ENCODE measurements around the gene PRSS50. TPM values are rescaled to one million over a fixed set of nuclear protein-coding genes. Genes with fewer than 3 reads are reported as not detected.

PRSS50 gene
- total RNA-seq, 1 experiment from 2014 or later = not detected

DNA sequence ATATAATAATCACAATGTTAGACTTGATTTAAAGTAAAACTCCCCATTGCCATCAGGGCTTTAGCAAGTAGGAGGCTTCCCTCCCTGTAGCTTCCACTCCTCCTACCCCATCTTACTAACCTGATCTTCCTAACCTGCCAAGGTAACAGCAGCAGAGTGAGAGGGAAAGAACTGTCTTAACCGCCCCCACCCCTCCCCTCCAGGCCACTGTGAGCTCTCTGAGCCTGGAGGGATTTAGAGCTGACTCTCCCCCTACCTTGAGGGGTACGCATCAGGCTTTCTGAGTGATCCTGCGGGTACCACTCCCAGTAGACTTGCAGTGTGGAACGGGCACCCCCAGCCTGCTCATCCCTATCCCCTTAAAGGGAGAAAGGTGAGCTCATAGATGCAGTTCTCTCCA lies 11.4 kb upstream of the PRSS50 start:
- ChIA-PET POLR2A (no interaction called here), RAD21 (ENCODE audit: low non-redundant PET in 1 of 2, low total read pairs in 2 of 2, uncharacterized antibody in 2 of 2, unreplicated experiment in 2 of 2) (no interaction called here), CTCF (interaction anchor here (1.1 kb wide), 1 partner anchor 8 kb away, joined by 4 read pairs; no protein-coding TSS in a partner anchor)
- H3K9ac ChIP-seq (ENCODE audit: low read length) = no peak overlapping the region
- no peak overlapping the region for H3K4me2 ChIP-seq (ENCODE audit: low read length)
- H3K27me3 ChIP-seq (ENCODE audit: insufficient read depth, low read length) = no peaks in the 10 kb centered on the region
- H2AFZ ChIP-seq (ENCODE audit: low read depth, low read length, poor library complexity, severe bottlenecking) = no peak overlapping the region
- H3K9me2 ChIP-seq (ENCODE audit: insufficient read depth) = no peaks in the 10 kb centered on the region
- no peaks in the 10 kb centered on the region for H3K79me2 ChIP-seq (ENCODE audit: insufficient read depth, low read length)
- no peak overlapping the region for H3K27ac ChIP-seq (ENCODE audit: low read depth, low read length)
- H3K36me3 ChIP-seq (ENCODE audit: control insufficient read depth in 1 of 2, insufficient read depth in 2 of 2, low read length in 2 of 2) = no peaks in the 10 kb centered on the region
- BruUV-seq (replicated peaks) = no TSS peak
- H3K4me3 ChIP-seq (replicated peaks in 1 of 2; ENCODE audit: low read depth in 1 of 2, low read length in 2 of 2) = no peak overlapping the region
- no peaks in the 10 kb centered on the region for H3K9me3 ChIP-seq (ENCODE audit: control insufficient read depth in 1 of 2, insufficient read depth in 1 of 2, low read depth in 1 of 2, low read length in 2 of 2)
- H4K20me1 ChIP-seq (ENCODE audit: insufficient read depth) = no peaks in the 10 kb centered on the region
- intact Hi-C loops (cut with micrococcal nuclease) = no loop called here
- no peaks in the 10 kb centered on the region for H3K4me1 ChIP-seq (ENCODE audit: control insufficient read depth in 1 of 2, insufficient read depth in 2 of 2, low read length in 2 of 2)
- DNase-seq (ENCODE audit: low read depth, low spot score) (no peak), ATAC-seq (no peak)
- TF ChIP-seq ZNF274 (IDR thresholded peaks at IDR 0.05; ENCODE audit: low read depth, low read length) (no peak), SP1 (IDR thresholded peaks at IDR 0.05; ENCODE audit: low read depth) (no peak)

GRCh38 chr3:46725621-46726314 lies 8.1 kb upstream of the PRSS50 start:
- POLR2A ChIA-PET = no interaction called here
- no peaks in the 10 kb centered on the region for H4K20me1 ChIP-seq (ENCODE audit: insufficient read depth)
- H3K27me3 ChIP-seq (ENCODE audit: insufficient read depth, low read length) = no peaks in the 10 kb centered on the region
- no peak overlapping the region for H2AFZ ChIP-seq (ENCODE audit: low read depth, low read length, poor library complexity, severe bottlenecking)
- H3K4me1 ChIP-seq (ENCODE audit: control insufficient read depth in 1 of 2, insufficient read depth in 2 of 2, low read length in 2 of 2) = no peaks in the 10 kb centered on the region
- no peak overlapping the region for H3K9ac ChIP-seq (ENCODE audit: low read length)
- CTCF ChIA-PET = no interaction called here
- H3K27ac ChIP-seq (ENCODE audit: low read depth, low read length) = no peak overlapping the region
- H3K4me2 ChIP-seq (ENCODE audit: low read length) = no peak overlapping the region
- DNase-seq (ENCODE audit: low read depth, low spot score) = no peak
- intact Hi-C loops (cut with micrococcal nuclease) = no loop called here
- RAD21 ChIA-PET (ENCODE audit: low non-redundant PET in 1 of 2, low total read pairs in 2 of 2, uncharacterized antibody in 2 of 2, unreplicated experiment in 2 of 2) = no interaction called here
- ATAC-seq = no peak
- TF ChIP-seq POLR2A (IDR thresholded peaks at IDR 0.05; ENCODE audit: borderline replicate concordance, extremely low read depth, insufficient read depth, insufficient read length) = no peak
- no peak for TF ChIP-seq ELF1 (IDR thresholded peaks at IDR 0.05; ENCODE audit: borderline replicate concordance, low read depth)
- TF ChIP-seq ATF3 (IDR thresholded peaks at IDR 0.05) = no peak
- TF ChIP-seq MAX (IDR thresholded peaks at IDR 0.05) = no peak
- TF ChIP-seq ZFX (IDR thresholded peaks at IDR 0.05) = no peak
- no peak for TF ChIP-seq ZNF274 (IDR thresholded peaks at IDR 0.05; ENCODE audit: low read depth, low read length)
- TF ChIP-seq CTCF (IDR thresholded peaks at IDR 0.05 in 2 of 3, conservative IDR thresholded peaks at IDR 0.05 in 1 of 3; ENCODE audit: borderline replicate concordance in 1 of 3, insufficient read depth in 1 of 3, low read depth in 2 of 3, low read length in 2 of 3) = no peak
- no peak for TF ChIP-seq SP1 (IDR thresholded peaks at IDR 0.05; ENCODE audit: low read depth)
- TF ChIP-seq TCF7L2 (IDR thresholded peaks at IDR 0.05; ENCODE audit: borderline replicate concordance, extremely low read depth, insufficient read depth, insufficient read length) = no peak
- TF ChIP-seq EZH2 (IDR thresholded peaks at IDR 0.05) = no peak
- BruUV-seq (replicated peaks) = no TSS peak
- H3K79me2 ChIP-seq (ENCODE audit: insufficient read depth, low read length) = no peaks in the 10 kb centered on the region
- no peaks in the 10 kb centered on the region for H3K36me3 ChIP-seq (ENCODE audit: control insufficient read depth in 1 of 2, insufficient read depth in 2 of 2, low read length in 2 of 2)
- H3K9me3 ChIP-seq (ENCODE audit: control insufficient read depth in 1 of 2, insufficient read depth in 1 of 2, low read depth in 1 of 2, low read length in 2 of 2) = no peaks in the 10 kb centered on the region
- H3K9me2 ChIP-seq (ENCODE audit: insufficient read depth) = no peaks in the 10 kb centered on the region
- H3K4me3 ChIP-seq (replicated peaks in 1 of 2; ENCODE audit: low read depth in 1 of 2, low read length in 2 of 2) = no peak overlapping the region
